Measurements from ENCODE around the gene ABCA7. TPM values are rescaled to one million over a fixed set of nuclear protein-coding genes. Genes with fewer than 3 reads are reported as not detected.

The ABCA7 gene
- total and polyA plus RNA-seq, 2 of the 8 experiments (the other 6 are each of a cell fraction or from before 2014, with no cell fraction given), result 10.4 to 25.6 TPM

GRCh38 chr19:1103708-1104310 lies 63.9 kb downstream of the ABCA7 start, which contains the start of gene GPX4:
GPX4 (plus strand) TSS chr19:1103994; CDS start chr19:1104044, 50 bp downstream.
- H3K4me1 ChIP-seq (replicated peaks in 1 of 4; ENCODE audit: control insufficient read depth in 3 of 4, insufficient read depth in 4 of 4, low read length in 3 of 4), result peaks cover 4 to 21% (median 8%) of the 10 kb centered on the region in 4 experiments
- H3K9ac ChIP-seq (replicated peaks in 1 of 4; ENCODE audit: extremely low read depth in 1 of 4, low read depth in 3 of 4, low read length in 3 of 4), result peak within 1 kb of the TSS; percentile 4 to 80 (median 73); a peak in 6 of 7 replicates
- no peak within 1 kb of the TSS for H2AFZ ChIP-seq (ENCODE audit: low read length)
- peak within 1 kb of the TSS; percentile 38 for H3K4ac ChIP-seq (replicated peaks; ENCODE audit: insufficient read length, low read depth, low read length)
- H3K56ac ChIP-seq (replicated peaks; ENCODE audit: insufficient read length, low read depth, low read length), result peak within 1 kb of the TSS; percentile 50
- H3K14ac ChIP-seq (ENCODE audit: insufficient read length), result no peak within 1 kb of the TSS
- no peak within 1 kb of the TSS for H4K91ac ChIP-seq (replicated peaks; ENCODE audit: insufficient read length, low read length)
- peak within 1 kb of the TSS; percentile 81; the same call in 1 of the 2 replicates for H2BK5ac ChIP-seq (ENCODE audit: low read depth, low read length)
- peak within 1 kb of the TSS; percentile 33 for H4K5ac ChIP-seq (ENCODE audit: insufficient read length, low read depth, low read length)
- no peak within 1 kb of the TSS for H2BK15ac ChIP-seq (ENCODE audit: low read length)
- peak within 1 kb of the TSS; percentile 59 for H4K8ac ChIP-seq (ENCODE audit: extremely low read depth, insufficient read depth, low read length)
- H4K20me1 ChIP-seq (replicated peaks in 1 of 2; ENCODE audit: control insufficient read depth in 1 of 2, insufficient read depth in 2 of 2, low read length in 2 of 2), result peaks cover 5 to 7% of the 10 kb centered on the region in 2 experiments
- H3K9me3 ChIP-seq (ENCODE audit: insufficient read depth in 2 of 2, low read depth in 1 of 2, low read length in 1 of 2), result no peaks in the 10 kb centered on the region
- FAIRE-seq (no peak), DNase-seq (ENCODE audit: low read depth in 1 of 2, low spot score in 2 of 2) (peak; percentile 95 to 98)
- H3K23ac ChIP-seq (ENCODE audit: insufficient read length), result no peak within 1 kb of the TSS
- H3K18ac ChIP-seq (ENCODE audit: extremely low read depth, low read length), result peak within 1 kb of the TSS; percentile 71
- ChIA-PET POLR2A (ENCODE audit: partially characterized antibody) (interaction anchor here (0.6 to 9.8 kb wide), 22 partner anchors 9 to 168 kb away, joined by 3 to 116 read pairs (median 6); partner anchors contain the start of genes ABCA7, ATP5F1D, CBARP and CIRBP), CTCF (ENCODE audit: partially characterized antibody) (interaction anchor here (0.5 to 3.2 kb wide), 3 partner anchors 10 to 495 kb away, joined by 3 to 11 read pairs (median 3); no protein-coding TSS in a partner anchor)
- no peaks in the 10 kb centered on the region for H3K27me3 ChIP-seq (replicated peaks in 1 of 4; ENCODE audit: control insufficient read depth in 3 of 4, extremely low read depth in 1 of 4, insufficient read depth in 3 of 4, low read length in 3 of 4)
- H3K36me3 ChIP-seq (ENCODE audit: control insufficient read depth in 2 of 4, insufficient read depth in 4 of 4, low read length in 3 of 4), result peaks cover 8 to 26% (median 16%) of the 10 kb centered on the region in 4 experiments; a peak in 6 of 8 replicates
- no peak within 1 kb of the TSS for H2BK120ac ChIP-seq (replicated peaks; ENCODE audit: low read depth, low read length)
- H3K4me3 ChIP-seq (ENCODE audit: extremely low read depth in 1 of 4, insufficient read depth in 2 of 4, low read depth in 3 of 4, low read length in 4 of 4), result peak within 1 kb of the TSS; percentile 57 to 93 (median 64)
- no peaks in the 10 kb centered on the region; a peak in 1 of 4 replicates for H3K79me2 ChIP-seq (ENCODE audit: control insufficient read depth in 1 of 2, insufficient read depth in 2 of 2, low read length in 2 of 2)
- peaks cover 7% of the 10 kb centered on the region; the same call in 1 of the 2 replicates for H3K23me2 ChIP-seq (ENCODE audit: low read depth, low read length)
- 2% methylated on average over 42 of the region's 75 CpGs; no CpG with 5 or more reads in 1 of the 2 experiments for WGBS, 2 experiments (ENCODE audit: extremely low coverage in 1 of 2, insufficient coverage in 1 of 2, insufficient read length in 1 of 2, insufficient replicate concordance in 2 of 2, low coverage in 1 of 2, low lambda C conversion rate in 2 of 2, missing lambda C conversion rate in 1 of 2)
- no peak within 1 kb of the TSS for H2BK12ac ChIP-seq (ENCODE audit: low read depth, low read length)
- H3K79me1 ChIP-seq (ENCODE audit: low read depth, low read length), result peaks cover 4% of the 10 kb centered on the region
- H2BK20ac ChIP-seq (ENCODE audit: low read length), result no peak within 1 kb of the TSS
- peak within 1 kb of the TSS; percentile 71 to 97 for H3K4me2 ChIP-seq (ENCODE audit: insufficient read depth in 1 of 2, low read depth in 2 of 2, low read length in 2 of 2)
- peak within 1 kb of the TSS; percentile 66; the same call in 1 of the 2 replicates for H3K27ac ChIP-seq (ENCODE audit: low read depth, low read length)
- no peak within 1 kb of the TSS for H2AK5ac ChIP-seq (ENCODE audit: low read depth, low read length)
- TF ChIP-seq SRF (IDR thresholded peaks at IDR 0.05; ENCODE audit: low read depth, low read length) (no peak), KDM5A (IDR thresholded peaks at IDR 0.05; ENCODE audit: low read length) (no peak), PHF8 (conservative IDR thresholded peaks at IDR 0.05; ENCODE audit: low read depth, low read length) (peak; percentile 75), EP300 (IDR thresholded peaks at IDR 0.05; ENCODE audit: borderline replicate concordance in 1 of 2, low read depth in 2 of 2, low read length in 2 of 2) (no peak), EZH2 (IDR thresholded peaks at IDR 0.05; ENCODE audit: low read depth, low read length, severe bottlenecking) (no peak), NANOG (IDR thresholded peaks at IDR 0.05; ENCODE audit: insufficient read depth, low read depth, low read length, poor library complexity, severe bottlenecking) (peak; percentile 51), SP2 (IDR thresholded peaks at IDR 0.05; ENCODE audit: low read length) (no peak), POU5F1 (IDR thresholded peaks at IDR 0.05; ENCODE audit: low read depth, low read length) (no peak), SP1 (IDR thresholded peaks at IDR 0.05; ENCODE audit: low read depth, low read length) (no peak; the same call in 1 of the 2 replicates), CHD1 (IDR thresholded peaks at IDR 0.05; ENCODE audit: low read depth, low read length) (no peak), USF2 (IDR thresholded peaks at IDR 0.05; ENCODE audit: low read length) (no peak)
